Hepatocyte (in vitro differentiated cells): ENCODE data around the gene WDFY2. TPM values are rescaled to one million over a fixed set of nuclear protein-coding genes. Genes with fewer than 3 reads are reported as not detected.

Experiments used
- DNase-seq: peaks from one replicate; pipeline ENCODE4 v3.0.0-alpha.2; 2016; ENCODE audit warnings: low spot score
- H2AFZ ChIP-seq: fragments of 200-600 bp; sonication (generic); 2 replicates; pipeline ENCODE4 v1.6.0; 2016; ENCODE audit warnings: antibody characterized with exemption, mild to moderate bottlenecking
- H3K27ac ChIP-seq: fragments of 200-600 bp; sonication (generic); 2 replicates; pipeline ENCODE4 v1.5.1; 2016; ENCODE audit warnings: mild to moderate bottlenecking
- H3K27me3 ChIP-seq: fragments of 200-600 bp; sonication (generic); 2 replicates; pipeline ENCODE4 v1.6.1; 2016
- H3K36me3 ChIP-seq: fragments of 200-600 bp; sonication (generic); replicated peaks from 2 replicates; pipeline ENCODE4 v1.5.1; 2016; ENCODE audit warnings: low read depth; ENCODE audit not compliant: insufficient read depth
- H3K4me1 ChIP-seq: fragments of 200-600 bp; sonication (generic); 2 replicates; pipeline ENCODE4 v1.5.1; 2016; ENCODE audit warnings: mild to moderate bottlenecking, moderate library complexity; ENCODE audit not compliant: insufficient read depth
- H3K4me2 ChIP-seq: fragments of 200-600 bp; sonication (generic); 2 replicates; pipeline ENCODE4 v1.6.0; 2016
- H3K4me3 ChIP-seq: fragments of 200-600 bp; sonication (generic); 2 replicates; pipeline ENCODE4 v1.5.1; 2016; ENCODE audit warnings: mild to moderate bottlenecking
- H3K79me2 ChIP-seq: fragments of 200-600 bp; sonication (generic); 2 replicates; pipeline ENCODE4 v1.6.0; 2017; ENCODE audit warnings: mild to moderate bottlenecking
- H3K9me2 ChIP-seq: fragments of 200-600 bp; sonication (generic); replicated peaks from 2 replicates; pipeline ENCODE4 v1.6.0; 2017; ENCODE audit warnings: mild to moderate bottlenecking; ENCODE audit not compliant: insufficient read depth
- H3K9me3 ChIP-seq: fragments of 200-600 bp; sonication (generic); 2 replicates; pipeline ENCODE4 v1.5.1; 2016; ENCODE audit warnings: low read depth, mild to moderate bottlenecking
- H4K20me1 ChIP-seq: fragments of 200-600 bp; sonication (generic); 2 replicates; pipeline ENCODE4 v1.6.0; 2016; ENCODE audit warnings: mild to moderate bottlenecking; ENCODE audit not compliant: insufficient read depth, poor library complexity, severe bottlenecking
- CTCF ChIP-seq: fragments of 200-600 bp; sonication (generic); IDR thresholded peaks from 2 replicates; pipeline ENCODE4 v1.5.1; 2016; ENCODE audit warnings: antibody characterized with exemption, mild to moderate bottlenecking; ENCODE audit not compliant: poor library complexity
- EZH2 ChIP-seq: fragments of 200-600 bp; sonication (generic); IDR thresholded peaks from 2 replicates; pipeline ENCODE4 v1.6.1; 2016; ENCODE audit warnings: antibody characterized with exemption, mild to moderate bottlenecking, borderline replicate concordance
- EZH2phosphoT487 ChIP-seq: fragments of 200-600 bp; sonication (generic); IDR thresholded peaks from one replicate; pipeline ENCODE4 v1.6.1; 2018; ENCODE audit warnings: antibody characterized with exemption, mild to moderate bottlenecking, low read depth, moderate library complexity; ENCODE audit not compliant: unreplicated experiment, severe bottlenecking
- WGBS: methylation state at CpG from one replicate; pipeline ENCODE4 v1.1.6; 2016; ENCODE audit warnings: low lambda C conversion rate; ENCODE audit errors: missing lambda C conversion rate; 5-methylcytosine and 5-hydroxymethylcytosine counted together
- polyA plus RNA-seq: library from polyadenylated mRNA; unstranded; fragments of >200 nt; fragmentation: Nextera tagmentation; extraction: Ambion mirVana; gene quantifications from 2 replicates; pipeline ENCODE4 v1.2.1, GENCODE V29; 2016
- total RNA-seq: library from RNA; depleted of rRNA; stranded (reverse); fragments of >200 nt; gene quantifications from 2 replicates; pipeline ENCODE4 v1.2.3, GENCODE V29; 2014

The WDFY2 gene
- total and polyA plus RNA-seq, 2 experiments from 2014 or later: 9.0 to 9.1 TPM

- DNase-seq: no peak
- no peaks in the 10 kb centered on the region for H3K79me2 ChIP-seq
- no peaks in the 10 kb centered on the region for H3K27me3 ChIP-seq
- TF ChIP-seq EZH2 (no peak), EZH2phosphoT487 (no peak), CTCF (no peak)
- H2AFZ ChIP-seq: no peak overlapping the region
- no peak overlapping the region for H3K4me3 ChIP-seq
- H3K36me3 ChIP-seq: no peaks in the 10 kb centered on the region
- H3K9me2 ChIP-seq: no peaks in the 10 kb centered on the region
- no peak overlapping the region for H3K4me2 ChIP-seq
- WGBS: 90% methylated on average over 3 of the region's 3 CpGs
- no peaks in the 10 kb centered on the region for H4K20me1 ChIP-seq
- no peaks in the 10 kb centered on the region for H3K9me3 ChIP-seq
- peaks cover 6% of the 10 kb centered on the region for H3K4me1 ChIP-seq
- no peak overlapping the region for H3K27ac ChIP-seq
These were observed 99.8 kb downstream of the WDFY2 start for GRCh38 chr13:51684076-51684475.

- Histone ChIP-seq H3K27ac (no peak overlapping the region), H3K4me3 (no peak overlapping the region), H2AFZ (no peak overlapping the region), H3K9me3 (no peaks in the 10 kb centered on the region), H3K9me2 (no peaks in the 10 kb centered on the region), H3K4me2 (no peak overlapping the region), H4K20me1 (no peaks in the 10 kb centered on the region), H3K36me3 (no peaks in the 10 kb centered on the region), H3K4me1 (no peaks in the 10 kb centered on the region), H3K79me2 (no peaks in the 10 kb centered on the region), H3K27me3 (no peaks in the 10 kb centered on the region)
- WGBS: 87% methylated on average over 5 of the region's 5 CpGs
- no peak for DNase-seq
- TF ChIP-seq EZH2phosphoT487: no peak
- no peak for TF ChIP-seq EZH2
- TF ChIP-seq CTCF: no peak
These were observed 103.9 kb downstream of the WDFY2 start for GRCh38 chr13:51687947-51688714.

- no peak for DNase-seq
- Histone ChIP-seq H3K36me3 (no peaks in the 10 kb centered on the region), H2AFZ (no peak overlapping the region), H3K9me2 (no peaks in the 10 kb centered on the region), H3K4me2 (no peak overlapping the region), H3K79me2 (no peaks in the 10 kb centered on the region), H4K20me1 (no peaks in the 10 kb centered on the region), H3K4me3 (no peak overlapping the region), H3K27me3 (no peaks in the 10 kb centered on the region), H3K4me1 (no peaks in the 10 kb centered on the region), H3K9me3 (no peaks in the 10 kb centered on the region), H3K27ac (no peak overlapping the region)
- TF ChIP-seq EZH2 (no peak), CTCF (no peak), EZH2phosphoT487 (no peak)
- WGBS: 73% methylated on average over 8 of the region's 8 CpGs
These were observed 104.8 kb downstream of the WDFY2 start for GRCh38 chr13:51688937-51689662.
